Measurements from ENCODE around the gene FRAS1. TPM values are rescaled to one million over a fixed set of nuclear protein-coding genes. Genes with fewer than 3 reads are reported as not detected.
"Not testable (repeated sequence)": the region's sequence is repeated elsewhere in the genome, so short reads cannot be mapped to it uniquely, and the experiment has no call there.

The FRAS1 gene
- total RNA-seq, 2 donors from 2014 or later, result 6.4 to 11.0 TPM

DNA sequence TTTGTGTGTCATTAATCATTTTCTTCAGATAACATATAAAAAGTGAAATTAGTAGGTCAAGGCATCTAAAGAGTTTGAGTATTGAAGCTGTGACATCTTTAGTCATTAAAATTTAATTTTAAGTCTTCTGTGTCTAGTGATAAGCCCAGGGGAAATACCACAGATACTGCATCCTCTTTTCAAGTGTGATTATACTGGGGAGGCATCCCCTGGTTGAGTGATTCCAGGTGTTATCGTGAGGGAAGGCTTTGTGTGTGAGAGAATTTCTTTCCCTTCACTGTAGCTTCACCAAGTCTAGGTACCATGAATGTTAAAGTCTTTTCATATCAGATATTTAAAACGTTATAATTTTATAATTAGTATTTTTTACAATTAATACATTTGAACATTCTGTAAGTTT, 193.4 kb downstream of the FRAS1 start:
- intact Hi-C loops (cut with DNase I), result no loop called here
- WGBS, result 84% methylated on average over 2 of the region's 2 CpGs

DNA sequence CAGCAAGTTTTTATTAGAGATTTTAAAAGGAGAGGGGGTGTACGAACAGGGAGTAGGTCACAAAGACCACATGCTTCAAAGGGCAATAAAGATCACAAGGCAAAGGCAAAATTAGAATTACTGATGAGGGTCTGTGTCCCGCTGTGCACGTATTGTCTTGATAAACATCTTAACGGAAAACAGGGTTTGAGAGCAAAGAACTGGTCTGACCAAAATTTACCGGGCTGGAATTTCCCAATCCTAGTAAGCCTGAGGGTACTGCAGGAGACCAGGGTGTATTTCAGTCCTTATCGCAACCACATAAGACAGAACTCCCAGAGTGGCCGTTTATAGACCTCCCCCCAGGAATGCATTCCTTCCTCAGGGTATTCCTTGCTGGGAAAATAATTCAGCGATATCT, 195.7 kb downstream of the FRAS1 start:
- 76% methylated on average over 8 of the region's 8 CpGs for WGBS
- H3K4me1 ChIP-seq (replicated peaks); H3K9me3 ChIP-seq; H3K27ac ChIP-seq; intact Hi-C loops (cut with DNase I); H3K4me3 ChIP-seq; DNase-seq (ENCODE audit: low spot score); H3K27me3 ChIP-seq (replicated peaks; ENCODE audit: insufficient read depth); H3K36me3 ChIP-seq: not testable (repeated sequence)

More for the DNA sequence above, 193.4 kb downstream of the FRAS1 start:
- Histone ChIP-seq H3K27ac (no peak overlapping the region), H3K4me1 (replicated peaks) (no peaks in the 10 kb centered on the region), H3K27me3 (replicated peaks; ENCODE audit: insufficient read depth) (no peaks in the 10 kb centered on the region), H3K9me3 (no peaks in the 10 kb centered on the region), H3K4me3 (no peak overlapping the region), H3K36me3 (no peaks in the 10 kb centered on the region)
- TF ChIP-seq, protein P1, sequence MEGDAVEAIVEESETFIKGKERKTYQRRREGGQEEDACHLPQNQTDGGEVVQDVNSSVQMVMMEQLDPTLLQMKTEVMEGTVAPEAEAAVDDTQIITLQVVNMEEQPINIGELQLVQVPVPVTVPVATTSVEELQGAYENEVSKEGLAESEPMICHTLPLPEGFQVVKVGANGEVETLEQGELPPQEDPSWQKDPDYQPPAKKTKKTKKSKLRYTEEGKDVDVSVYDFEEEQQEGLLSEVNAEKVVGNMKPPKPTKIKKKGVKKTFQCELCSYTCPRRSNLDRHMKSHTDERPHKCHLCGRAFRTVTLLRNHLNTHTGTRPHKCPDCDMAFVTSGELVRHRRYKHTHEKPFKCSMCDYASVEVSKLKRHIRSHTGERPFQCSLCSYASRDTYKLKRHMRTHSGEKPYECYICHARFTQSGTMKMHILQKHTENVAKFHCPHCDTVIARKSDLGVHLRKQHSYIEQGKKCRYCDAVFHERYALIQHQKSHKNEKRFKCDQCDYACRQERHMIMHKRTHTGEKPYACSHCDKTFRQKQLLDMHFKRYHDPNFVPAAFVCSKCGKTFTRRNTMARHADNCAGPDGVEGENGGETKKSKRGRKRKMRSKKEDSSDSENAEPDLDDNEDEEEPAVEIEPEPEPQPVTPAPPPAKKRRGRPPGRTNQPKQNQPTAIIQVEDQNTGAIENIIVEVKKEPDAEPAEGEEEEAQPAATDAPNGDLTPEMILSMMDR (IDR thresholded peaks at IDR 0.05), result no peak
- TF ChIP-seq POLR2AphosphoS5 (IDR thresholded peaks at IDR 0.05) (no peak), POLR2A (IDR thresholded peaks at IDR 0.05) (no peak)
- DNase-seq (ENCODE audit: low spot score), result no peak

DNA sequence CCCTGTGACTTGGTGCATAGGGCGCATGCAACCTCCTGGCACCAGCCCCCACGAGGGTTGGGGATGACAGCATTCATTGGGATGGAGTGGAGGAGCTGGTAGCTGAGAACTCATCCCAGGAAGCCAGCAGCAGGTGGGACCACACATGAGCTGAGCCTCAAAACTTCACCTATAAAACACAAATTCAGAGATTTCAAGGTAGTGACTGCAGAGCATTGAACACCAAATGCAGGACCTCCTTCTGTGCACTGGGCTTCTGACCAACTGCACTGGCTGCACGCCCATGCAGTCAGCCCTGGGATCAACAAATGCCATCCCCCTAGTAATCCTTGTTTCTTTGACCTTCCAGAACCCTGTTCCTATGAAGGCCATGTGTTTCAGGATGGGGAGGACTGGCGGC, 197.8 kb downstream of the FRAS1 start:
- 67% methylated on average over 4 of the region's 4 CpGs for WGBS
- TF ChIP-seq POLR2AphosphoS5 (IDR thresholded peaks at IDR 0.05) (no peak), POLR2A (IDR thresholded peaks at IDR 0.05) (no peak)
- TF ChIP-seq, protein P1 (IDR thresholded peaks at IDR 0.05), result no peak
- no peak for DNase-seq (ENCODE audit: low spot score)
- Histone ChIP-seq H3K4me3 (no peak overlapping the region), H3K27me3 (replicated peaks; ENCODE audit: insufficient read depth) (no peaks in the 10 kb centered on the region), H3K36me3 (no peaks in the 10 kb centered on the region), H3K4me1 (replicated peaks) (no peaks in the 10 kb centered on the region), H3K27ac (no peak overlapping the region), H3K9me3 (no peaks in the 10 kb centered on the region)
- intact Hi-C loops (cut with DNase I), result no loop called here

DNA sequence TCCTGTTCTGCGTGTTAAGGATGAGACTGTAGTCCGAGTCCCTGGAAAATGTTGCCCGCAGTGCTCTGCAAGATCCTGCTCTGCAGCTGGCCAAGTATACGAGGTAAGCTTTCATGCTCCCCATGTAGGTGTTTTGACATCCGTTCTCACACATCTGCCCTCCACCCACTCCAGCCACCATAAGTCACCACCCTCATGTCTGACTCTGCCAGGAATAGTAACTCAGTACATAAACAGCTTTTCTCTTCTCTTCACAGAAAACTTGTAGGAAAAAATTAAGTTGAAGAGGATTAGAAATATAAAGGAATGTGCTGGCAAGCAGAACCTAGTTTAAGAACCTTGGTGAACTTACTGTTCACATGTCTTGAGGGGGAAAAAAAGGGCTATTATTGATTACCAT, 207.9 kb downstream of the FRAS1 start:
- no peak for TF ChIP-seq POLR2AphosphoS5 (IDR thresholded peaks at IDR 0.05)
- TF ChIP-seq, protein P1 (IDR thresholded peaks at IDR 0.05), result no peak
- no peak for TF ChIP-seq POLR2A (IDR thresholded peaks at IDR 0.05)
- Histone ChIP-seq H3K36me3 (no peaks in the 10 kb centered on the region), H3K27me3 (replicated peaks; ENCODE audit: insufficient read depth) (no peaks in the 10 kb centered on the region), H3K4me1 (replicated peaks) (no peaks in the 10 kb centered on the region), H3K9me3 (no peaks in the 10 kb centered on the region), H3K4me3 (no peak overlapping the region), H3K27ac (no peak overlapping the region)
- 55% methylated on average over 5 of the region's 5 CpGs for WGBS
- no peak for DNase-seq (ENCODE audit: low spot score)
- intact Hi-C loops (cut with DNase I), result no loop called here

DNA sequence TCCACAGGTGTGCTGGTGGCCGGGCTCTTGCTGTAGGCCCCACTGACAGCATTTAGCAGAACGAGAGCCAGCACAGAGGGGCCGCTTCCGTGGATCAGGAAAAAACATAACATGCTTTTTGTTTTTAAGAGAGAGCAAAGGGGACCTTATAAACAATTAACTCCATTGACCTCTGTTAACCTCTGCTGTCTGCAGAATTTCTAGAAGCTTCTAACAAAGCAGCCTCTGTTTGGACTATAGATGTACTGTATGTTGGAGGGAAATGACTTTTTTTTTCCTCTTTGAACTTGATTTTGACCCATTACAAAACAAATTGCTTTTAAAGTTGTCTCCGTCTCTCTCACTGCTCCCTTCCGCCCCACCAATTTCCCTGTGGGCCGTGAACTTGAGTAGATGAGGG, 210.7 kb downstream of the FRAS1 start:
- H3K4me3 ChIP-seq, result no peak overlapping the region
- 90% methylated on average over 7 of the region's 7 CpGs for WGBS
- intact Hi-C loops (cut with DNase I), result no loop called here

More for the DNA sequence above, 210.7 kb downstream of the FRAS1 start:
- Histone ChIP-seq H3K27me3 (replicated peaks; ENCODE audit: insufficient read depth) (no peaks in the 10 kb centered on the region), H3K36me3 (no peaks in the 10 kb centered on the region), H3K27ac (no peak overlapping the region), H3K9me3 (no peaks in the 10 kb centered on the region), H3K4me1 (replicated peaks) (no peaks in the 10 kb centered on the region)
- no peak for DNase-seq (ENCODE audit: low spot score)
- TF ChIP-seq, protein P1 (IDR thresholded peaks at IDR 0.05), result no peak
- TF ChIP-seq POLR2AphosphoS5 (IDR thresholded peaks at IDR 0.05), result no peak
- no peak for TF ChIP-seq POLR2A (IDR thresholded peaks at IDR 0.05)

Measured in prostate gland (tissue), 2 donors.